ENCODE results near the gene RGL3.
"Not testable (repeated sequence)": the region's sequence is repeated elsewhere in the genome, so short reads cannot be mapped to it uniquely, and the experiment has no call there.

The RGL3 gene

GRCh38 chr19:11456659-11457058 is 37.5 kb upstream of the RGL3 start:
- Histone ChIP-seq H3K4me3 (ENCODE audit: low read depth, low read length) (no peak overlapping the region), H3K27ac (no peak overlapping the region), H3K27me3 (replicated peaks) (no peaks in the 10 kb centered on the region), H3K36me3 (replicated peaks) (no peaks in the 10 kb centered on the region)
- in situ Hi-C loops (cut with HindIII; ENCODE audit: low pct_ligation_motif_present, low sequenced_read_pairs): no loop called here
- TF ChIP-seq, protein P1, sequence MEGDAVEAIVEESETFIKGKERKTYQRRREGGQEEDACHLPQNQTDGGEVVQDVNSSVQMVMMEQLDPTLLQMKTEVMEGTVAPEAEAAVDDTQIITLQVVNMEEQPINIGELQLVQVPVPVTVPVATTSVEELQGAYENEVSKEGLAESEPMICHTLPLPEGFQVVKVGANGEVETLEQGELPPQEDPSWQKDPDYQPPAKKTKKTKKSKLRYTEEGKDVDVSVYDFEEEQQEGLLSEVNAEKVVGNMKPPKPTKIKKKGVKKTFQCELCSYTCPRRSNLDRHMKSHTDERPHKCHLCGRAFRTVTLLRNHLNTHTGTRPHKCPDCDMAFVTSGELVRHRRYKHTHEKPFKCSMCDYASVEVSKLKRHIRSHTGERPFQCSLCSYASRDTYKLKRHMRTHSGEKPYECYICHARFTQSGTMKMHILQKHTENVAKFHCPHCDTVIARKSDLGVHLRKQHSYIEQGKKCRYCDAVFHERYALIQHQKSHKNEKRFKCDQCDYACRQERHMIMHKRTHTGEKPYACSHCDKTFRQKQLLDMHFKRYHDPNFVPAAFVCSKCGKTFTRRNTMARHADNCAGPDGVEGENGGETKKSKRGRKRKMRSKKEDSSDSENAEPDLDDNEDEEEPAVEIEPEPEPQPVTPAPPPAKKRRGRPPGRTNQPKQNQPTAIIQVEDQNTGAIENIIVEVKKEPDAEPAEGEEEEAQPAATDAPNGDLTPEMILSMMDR (IDR thresholded peaks at IDR 0.05; ENCODE audit: low read depth, low read length, missing control alignments): no peak
- DNase-seq: no peak

DNA sequence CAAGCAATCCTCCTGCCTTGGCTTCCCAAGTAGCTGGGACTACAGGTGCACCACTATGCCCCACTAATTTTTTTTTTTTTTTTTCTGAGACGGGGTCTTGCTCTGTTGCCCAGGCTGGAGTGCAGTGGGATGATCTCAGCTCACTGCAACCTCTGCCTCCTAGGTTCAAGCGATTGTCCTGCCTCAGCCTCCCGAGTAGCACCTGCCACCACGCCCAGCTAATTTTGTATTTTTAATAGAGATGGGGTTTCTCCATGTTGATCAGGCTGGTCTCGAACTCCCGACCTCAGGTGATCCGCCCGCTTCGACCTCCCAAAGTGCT is 36.1 kb upstream of the RGL3 start:
- H3K27me3 ChIP-seq (replicated peaks); H3K27ac ChIP-seq; H3K36me3 ChIP-seq (replicated peaks); DNase-seq; in situ Hi-C loops (cut with HindIII; ENCODE audit: low pct_ligation_motif_present, low sequenced_read_pairs); H3K4me3 ChIP-seq (ENCODE audit: low read depth, low read length): not testable (repeated sequence)

DNA sequence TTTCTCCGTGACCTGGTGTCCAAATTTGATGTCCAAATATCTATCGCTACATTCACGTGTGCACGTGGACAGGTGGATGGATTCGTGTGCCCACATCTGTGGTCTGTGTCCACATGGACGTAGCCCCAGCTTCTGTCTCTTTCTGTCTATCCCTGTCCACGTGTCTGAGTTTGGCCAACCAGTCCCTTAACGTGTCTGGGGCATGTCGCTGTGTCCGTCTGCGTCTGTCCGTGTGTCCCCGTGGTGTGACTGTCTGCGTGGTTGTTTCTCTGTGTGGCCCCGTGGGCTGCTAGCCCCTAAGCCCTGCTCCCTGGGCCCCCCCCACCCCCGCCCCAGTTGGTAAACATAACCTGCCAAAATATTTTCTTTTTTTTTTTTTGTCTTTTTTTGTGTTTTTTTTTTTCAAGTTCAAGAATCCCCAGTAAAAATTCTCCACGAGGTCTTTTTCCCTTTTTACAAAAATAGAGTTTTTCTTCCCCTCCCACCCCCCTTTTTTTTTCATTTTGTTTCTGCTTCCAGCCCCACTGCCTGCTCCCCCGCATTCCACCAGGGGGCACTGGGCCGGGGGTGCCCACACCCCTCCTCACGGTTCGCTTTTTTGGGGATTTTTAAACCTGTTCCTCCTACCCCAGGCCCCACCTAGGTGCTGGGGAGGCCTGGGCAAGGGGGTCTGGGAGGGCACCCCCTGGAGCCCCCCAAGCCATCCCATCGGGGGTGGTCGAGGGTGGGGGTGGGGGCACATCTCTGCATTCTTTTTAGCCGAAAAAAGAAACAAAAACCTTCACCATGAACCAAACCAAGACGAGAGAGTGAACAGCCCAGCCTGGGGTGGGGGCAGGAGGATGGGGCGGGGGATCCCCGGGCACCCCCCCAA is 34.6 kb upstream of the RGL3 start:
- Histone ChIP-seq H3K27ac (no peak overlapping the region), H3K36me3 (replicated peaks) (peaks cover 15% of the 10 kb centered on the region), H3K4me3 (ENCODE audit: low read depth, low read length) (no peak overlapping the region), H3K27me3 (replicated peaks) (no peaks in the 10 kb centered on the region)
- TF ChIP-seq, protein P1 (IDR thresholded peaks at IDR 0.05; ENCODE audit: low read depth, low read length, missing control alignments): peak; percentile 67
- in situ Hi-C loops (cut with HindIII; ENCODE audit: low pct_ligation_motif_present, low sequenced_read_pairs): no loop called here
- no peak for DNase-seq

GRCh38 chr19:11452620-11453310 is 33.7 kb upstream of the RGL3 start:
- H3K27me3 ChIP-seq (replicated peaks): no peaks in the 10 kb centered on the region
- in situ Hi-C loops (cut with HindIII; ENCODE audit: low pct_ligation_motif_present, low sequenced_read_pairs): no loop called here
- no peak overlapping the region for H3K4me3 ChIP-seq (ENCODE audit: low read depth, low read length)
- DNase-seq: no peak
- TF ChIP-seq, protein P1 (IDR thresholded peaks at IDR 0.05; ENCODE audit: low read depth, low read length, missing control alignments): peak; percentile 55
- H3K36me3 ChIP-seq (replicated peaks): peaks cover 19% of the 10 kb centered on the region
- no peak overlapping the region for H3K27ac ChIP-seq

GRCh38 chr19:11451871-11452619 is 32.9 kb upstream of the RGL3 start:
- Histone ChIP-seq H3K27me3 (replicated peaks) (no peaks in the 10 kb centered on the region), H3K36me3 (replicated peaks) (peaks cover 26% of the 10 kb centered on the region), H3K4me3 (ENCODE audit: low read depth, low read length) (peak overlapping the region; percentile 22), H3K27ac (no peak overlapping the region)
- in situ Hi-C loops (cut with HindIII; ENCODE audit: low pct_ligation_motif_present, low sequenced_read_pairs): no loop called here
- DNase-seq: no peak
- TF ChIP-seq, protein P1 (IDR thresholded peaks at IDR 0.05; ENCODE audit: low read depth, low read length, missing control alignments): no peak

GRCh38 chr19:11451327-11451870 is 32.3 kb upstream of the RGL3 start:
- no peak for DNase-seq
- Histone ChIP-seq H3K4me3 (ENCODE audit: low read depth, low read length) (no peak overlapping the region), H3K27ac (no peak overlapping the region), H3K36me3 (replicated peaks) (peaks cover 28% of the 10 kb centered on the region), H3K27me3 (replicated peaks) (no peaks in the 10 kb centered on the region)
- TF ChIP-seq, protein P1 (IDR thresholded peaks at IDR 0.05; ENCODE audit: low read depth, low read length, missing control alignments): no peak
- in situ Hi-C loops (cut with HindIII; ENCODE audit: low pct_ligation_motif_present, low sequenced_read_pairs): no loop called here
